AG04450 (cell line): ENCODE data around the gene MKI67. TPM values are rescaled to one million over a fixed set of nuclear protein-coding genes. Genes with fewer than 3 reads are reported as not detected.
A peak's percentile ranks its signal among the peaks of the same experiment; 100 is the strongest.

Source experiments
- CTCF ChIA-PET: fragments of 300-600, 350-600 bp; formaldehyde crosslinking; extraction: SDS; loops from one replicate; lab custom pipeline; 2022; ENCODE audit warnings: antibody characterized with exemption, inconsistent platforms; lab: Charles Lee
- POLR2A ChIA-PET: fragments of 350-600 bp; formaldehyde crosslinking; extraction: SDS; loops from one replicate; lab custom pipeline; 2021; ENCODE audit warnings: antibody characterized with exemption, inconsistent platforms; lab: Yijun Ruan, JAX
- DNase-seq: peaks from one replicate; pipeline ENCODE4 v3.0.0-alpha.2; 2011; ENCODE audit warnings: low read depth, low spot score
- H3K27ac ChIP-seq: one replicate; pipeline ENCODE4 v1.5.1; 2012; ENCODE audit warnings: low read depth, low read length, control low read depth
- H3K27me3 ChIP-seq: one replicate; pipeline ENCODE4 v1.6.0; 2012; ENCODE audit warnings: low read length; ENCODE audit not compliant: control insufficient read depth, insufficient read depth
- H3K4me3 ChIP-seq: 2 replicates; pipeline ENCODE4 v1.5.1; 2011; ENCODE audit warnings: mild to moderate bottlenecking, low read depth, low read length, control low read depth
- H3K9me3 ChIP-seq: 2 replicates; pipeline ENCODE4 v1.5.1; 2012; ENCODE audit warnings: low read length; ENCODE audit not compliant: control insufficient read depth, insufficient read depth
- CTCF ChIP-seq: IDR thresholded peaks from 2 replicates; pipeline ENCODE4 v1.5.1; 2011; ENCODE audit warnings: low read depth, low read length, control low read depth, inconsistent platforms
- polyA plus RNA-seq: library from polyadenylated mRNA; depleted of rRNA; stranded (reverse); fragments of >200 nt; gene quantifications from 2 replicates; pipeline ENCODE4 v1.2.3, GENCODE V29; 2011

MKI67 gene
- polyA plus RNA-seq, 1 experiment, result 10.3 TPM

DNA sequence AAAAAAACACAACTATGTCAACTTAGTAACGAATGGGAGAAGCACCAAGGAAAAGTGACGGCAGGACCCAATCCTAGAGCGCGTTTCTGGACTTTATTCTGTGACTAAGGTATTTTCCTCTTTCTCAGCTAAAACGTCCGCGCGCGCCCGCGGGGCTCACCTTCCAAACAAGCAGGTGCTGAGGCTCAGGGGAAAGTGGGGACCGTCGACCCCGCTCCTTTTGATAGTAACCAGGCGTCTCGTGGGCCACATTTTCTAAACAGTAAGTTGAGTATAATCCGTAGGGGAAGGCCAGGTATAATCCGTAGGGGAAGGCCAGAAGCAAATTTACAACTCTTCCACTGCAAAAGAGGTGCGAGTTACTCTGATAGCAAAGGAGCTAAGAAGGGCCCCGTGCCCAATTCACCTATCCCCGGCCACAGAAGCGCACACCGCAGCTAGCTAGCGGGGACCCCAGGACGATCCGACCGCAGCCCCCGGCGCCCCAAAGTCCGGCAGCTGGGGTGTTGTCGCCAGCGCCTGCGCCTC, 743 bp downstream of the MKI67 start:
- CTCF ChIA-PET, result interaction anchor here (0.8 to 1.9 kb wide), 3 partner anchors 24 to 56 kb away, joined by 3 to 6 read pairs (median 6); no protein-coding TSS in a partner anchor
- no peak for TF ChIP-seq CTCF
- DNase-seq, result no peak
- Histone ChIP-seq H3K27ac (no peak overlapping the region), H3K9me3 (no peaks in the 10 kb centered on the region), H3K27me3 (no peaks in the 10 kb centered on the region), H3K4me3 (peak overlapping the region; percentile 63)
- POLR2A ChIA-PET, result no interaction called here

- no peak for DNase-seq
- POLR2A ChIA-PET, result no interaction called here
- CTCF ChIA-PET, result interaction anchor here (0.6 to 1.9 kb wide), 3 partner anchors 23 to 56 kb away, joined by 5 to 8 read pairs (median 6); no protein-coding TSS in a partner anchor
- peak overlapping the region; percentile 63 for H3K4me3 ChIP-seq
- H3K27me3 ChIP-seq, result no peaks in the 10 kb centered on the region
- no peak for TF ChIP-seq CTCF
- H3K9me3 ChIP-seq, result no peaks in the 10 kb centered on the region
- no peak overlapping the region for H3K27ac ChIP-seq
Measured at GRCh38 chr10:128124813-128125403, 1.3 kb downstream of the MKI67 start.

- H3K27me3 ChIP-seq, result no peaks in the 10 kb centered on the region
- ChIA-PET CTCF (interaction anchor here (0.8 to 1.9 kb wide), 4 partner anchors 14 to 1986 kb away, joined by 3 to 8 read pairs (median 3); no protein-coding TSS in a partner anchor), POLR2A (no interaction called here)
- no peaks in the 10 kb centered on the region for H3K9me3 ChIP-seq
- TF ChIP-seq CTCF, result no peak
- H3K4me3 ChIP-seq, result no peak overlapping the region; the same call in 1 of the 2 replicates
- H3K27ac ChIP-seq, result no peak overlapping the region
- DNase-seq, result no peak
Measured at GRCh38 chr10:128123846-128124245, 2.4 kb downstream of the MKI67 start.

GRCh38 chr10:128122931-128123330, 3.3 kb downstream of the MKI67 start:
- H3K9me3 ChIP-seq, result no peaks in the 10 kb centered on the region
- no peaks in the 10 kb centered on the region for H3K27me3 ChIP-seq
- CTCF ChIA-PET, result interaction anchor here (0.5 to 1.9 kb wide), 4 partner anchors 15 to 1987 kb away, joined by 3 to 8 read pairs (median 4); no protein-coding TSS in a partner anchor
- H3K27ac ChIP-seq, result no peak overlapping the region
- POLR2A ChIA-PET, result no interaction called here
- H3K4me3 ChIP-seq, result no peak overlapping the region
- DNase-seq, result no peak
- TF ChIP-seq CTCF, result no peak

GRCh38 chr10:128121750-128122412, 4.3 kb downstream of the MKI67 start:
- H3K27ac ChIP-seq, result no peak overlapping the region

More at GRCh38 chr10:128121750-128122412, 4.3 kb downstream of the MKI67 start:
- CTCF ChIA-PET, result no interaction called here
- Histone ChIP-seq H3K9me3 (no peaks in the 10 kb centered on the region), H3K27me3 (no peaks in the 10 kb centered on the region), H3K4me3 (no peak overlapping the region)
- no peak for DNase-seq
- POLR2A ChIA-PET, result no interaction called here
- TF ChIP-seq CTCF, result no peak
